Measurements from ENCODE around the gene TTLL9. TPM values are rescaled to one million over a fixed set of nuclear protein-coding genes. Genes with fewer than 3 reads are reported as not detected.

TTLL9 gene, protein sequence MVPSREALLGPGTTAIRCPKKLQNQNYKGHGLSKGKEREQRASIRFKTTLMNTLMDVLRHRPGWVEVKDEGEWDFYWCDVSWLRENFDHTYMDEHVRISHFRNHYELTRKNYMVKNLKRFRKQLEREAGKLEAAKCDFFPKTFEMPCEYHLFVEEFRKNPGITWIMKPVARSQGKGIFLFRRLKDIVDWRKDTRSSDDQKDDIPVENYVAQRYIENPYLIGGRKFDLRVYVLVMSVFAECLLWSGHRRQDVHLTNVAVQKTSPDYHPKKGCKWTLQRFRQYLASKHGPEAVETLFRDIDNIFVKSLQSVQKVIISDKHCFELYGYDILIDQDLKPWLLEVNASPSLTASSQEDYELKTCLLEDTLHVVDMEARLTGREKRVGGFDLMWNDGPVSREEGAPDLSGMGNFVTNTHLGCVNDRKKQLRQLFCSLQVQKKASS
- total RNA-seq (not detected), polyA plus RNA-seq (under 1 TPM in 1 of 2 donors, not detected in 1; 0.25 TPM)

DNA sequence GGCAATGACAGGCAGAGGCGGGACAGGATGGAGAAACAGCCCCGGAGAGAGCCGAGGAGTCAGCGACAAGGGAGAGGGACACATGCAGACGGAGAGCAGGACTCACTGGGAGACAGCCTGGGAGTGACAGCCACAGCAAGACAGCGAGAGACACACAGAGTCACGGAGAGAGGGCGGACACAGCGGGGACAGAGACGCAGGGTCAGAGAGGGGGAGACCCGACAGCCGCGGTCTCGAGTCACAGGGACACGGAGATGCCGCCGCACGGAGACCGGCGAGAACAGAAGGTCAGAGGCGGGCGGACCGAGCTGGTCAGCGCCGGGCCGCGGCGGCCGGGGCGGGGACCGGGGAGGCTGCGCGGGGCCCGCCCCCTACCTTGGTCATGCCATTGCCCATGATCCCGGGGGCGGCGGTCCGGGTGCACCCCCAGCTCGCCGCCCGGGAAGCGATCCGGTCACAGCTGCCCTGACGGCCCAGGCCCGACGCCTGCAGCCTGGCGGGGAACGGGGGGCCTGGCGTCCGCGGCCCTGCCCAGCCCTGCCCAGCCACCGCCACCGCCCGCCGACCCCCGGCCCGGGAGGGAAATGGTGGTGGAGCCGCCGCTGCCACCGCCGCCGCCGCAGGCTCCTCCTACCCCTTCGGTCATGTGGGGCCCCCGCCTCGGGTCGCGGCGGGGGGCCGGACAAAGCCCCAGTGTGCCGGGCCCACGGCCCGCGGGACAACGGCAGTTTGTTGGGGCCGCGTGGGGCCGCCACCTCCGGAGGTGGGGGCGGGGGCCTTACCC lies at the start of gene TTLL9, which contains the start of gene DUSP15:
Gene TTLL9 (plus strand): TSS at position 693 of the 784 bp plus-strand sequence. CDS start 493 bp downstream, outside the sequence.
Gene DUSP15 (minus strand): TSS at position 586 of the 784 bp plus-strand sequence. CDS start 190 bp downstream, at position 396.
- CTCF ChIA-PET (ENCODE audit: partially characterized antibody), result no interaction called here
- peaks cover 0 to 2% (median 0%) of the 10 kb centered on the region in 8 donors for H3K9me3 Mint-ChIP-seq
- H3K27me3 Mint-ChIP-seq, result peaks cover 32 to 34% of the 10 kb centered on the region in 2 donors
- H3K27ac ChIP-seq (ENCODE audit: low read depth, low read length), result no peak within 1 kb of the TSS
- peak within 1 kb of the TSS; percentile 87 to 98 (median 92) for H3K4me3 Mint-ChIP-seq
- H3K4me1 Mint-ChIP-seq, result peaks cover 7 to 15% (median 12%) of the 10 kb centered on the region in 4 donors
- peaks cover 0 to 4% of the 10 kb centered on the region in 2 donors for H3K36me3 Mint-ChIP-seq
- peak in 1 of 5 donors; percentile 15 for DNase-seq
- no peaks in the 10 kb centered on the region for H3K9me3 ChIP-seq (ENCODE audit: control insufficient read depth in 1 of 2, low read length in 2 of 2)
- H3K27ac Mint-ChIP-seq, result peak within 1 kb of the TSS in 2 of 7 donors; percentile 72 to 81
- POLR2A ChIA-PET (ENCODE audit: partially characterized antibody), result no interaction called here
- H3K36me3 ChIP-seq (ENCODE audit: insufficient read depth, low read length), result no peaks in the 10 kb centered on the region
- H3K4me3 ChIP-seq (ENCODE audit: low read length in 2 of 2), result peak within 1 kb of the TSS in 1 of 2 donors; percentile 45
- intact Hi-C loops (cut with micrococcal nuclease), result no loop called here
- peaks cover 15% of the 10 kb centered on the region for H3K4me1 ChIP-seq (ENCODE audit: insufficient read depth, low read length)
- peaks cover 34% of the 10 kb centered on the region for H3K27me3 ChIP-seq (ENCODE audit: insufficient read depth, low read length)

DNA sequence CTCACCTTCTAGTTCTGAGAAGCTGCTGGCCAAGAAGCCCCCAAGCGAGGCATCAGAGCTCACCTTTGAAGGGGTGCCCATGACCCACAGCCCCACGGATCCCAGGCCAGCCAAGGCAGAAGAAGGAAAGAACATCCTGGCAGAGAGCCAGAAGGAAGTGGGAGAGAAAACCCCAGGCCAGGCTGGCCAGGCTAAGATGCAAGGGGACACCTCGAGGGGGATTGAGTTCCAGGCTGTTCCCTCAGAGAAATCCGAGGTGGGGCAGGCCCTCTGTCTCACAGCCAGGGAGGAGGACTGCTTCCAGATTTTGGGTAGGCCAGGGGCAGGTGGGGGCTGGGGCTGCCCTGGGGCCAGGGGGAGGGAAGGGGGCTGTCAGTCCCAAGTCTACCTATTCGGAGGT lies 49.0 kb upstream of the TTLL9 start:
- ChIA-PET CTCF (ENCODE audit: partially characterized antibody) (interaction anchor here (0.6 to 5.3 kb wide), 6 partner anchors 14 to 269 kb away, joined by 3 to 47 read pairs (median 24); no protein-coding TSS in a partner anchor), POLR2A (ENCODE audit: partially characterized antibody) (no interaction called here)
- H3K27me3 ChIP-seq (ENCODE audit: insufficient read depth, low read length), result no peaks in the 10 kb centered on the region
- no peak overlapping the region for H3K4me3 Mint-ChIP-seq
- H3K4me1 Mint-ChIP-seq, result peaks cover 0 to 7% (median 6%) of the 10 kb centered on the region in 4 donors
- no peaks in the 10 kb centered on the region for H3K9me3 ChIP-seq (ENCODE audit: control insufficient read depth in 1 of 2, low read length in 2 of 2)
- H3K4me1 ChIP-seq (ENCODE audit: insufficient read depth, low read length), result no peaks in the 10 kb centered on the region
- H3K27ac Mint-ChIP-seq, result no peak overlapping the region
- H3K36me3 ChIP-seq (ENCODE audit: insufficient read depth, low read length), result no peaks in the 10 kb centered on the region
- H3K36me3 Mint-ChIP-seq, result no peaks in the 10 kb centered on the region
- H3K4me3 ChIP-seq (ENCODE audit: low read length in 2 of 2), result no peak overlapping the region
- no peak overlapping the region for H3K27ac ChIP-seq (ENCODE audit: low read depth, low read length)
- H3K9me3 Mint-ChIP-seq, result no peaks in the 10 kb centered on the region
- DNase-seq, result no peak
- intact Hi-C loops (cut with micrococcal nuclease), result loop anchor here (10.0 kb wide), 1 partner anchor 833 kb away; no protein-coding TSS in a partner anchor
- H3K27me3 Mint-ChIP-seq, result peaks cover 0 to 2% of the 10 kb centered on the region in 2 donors

DNA sequence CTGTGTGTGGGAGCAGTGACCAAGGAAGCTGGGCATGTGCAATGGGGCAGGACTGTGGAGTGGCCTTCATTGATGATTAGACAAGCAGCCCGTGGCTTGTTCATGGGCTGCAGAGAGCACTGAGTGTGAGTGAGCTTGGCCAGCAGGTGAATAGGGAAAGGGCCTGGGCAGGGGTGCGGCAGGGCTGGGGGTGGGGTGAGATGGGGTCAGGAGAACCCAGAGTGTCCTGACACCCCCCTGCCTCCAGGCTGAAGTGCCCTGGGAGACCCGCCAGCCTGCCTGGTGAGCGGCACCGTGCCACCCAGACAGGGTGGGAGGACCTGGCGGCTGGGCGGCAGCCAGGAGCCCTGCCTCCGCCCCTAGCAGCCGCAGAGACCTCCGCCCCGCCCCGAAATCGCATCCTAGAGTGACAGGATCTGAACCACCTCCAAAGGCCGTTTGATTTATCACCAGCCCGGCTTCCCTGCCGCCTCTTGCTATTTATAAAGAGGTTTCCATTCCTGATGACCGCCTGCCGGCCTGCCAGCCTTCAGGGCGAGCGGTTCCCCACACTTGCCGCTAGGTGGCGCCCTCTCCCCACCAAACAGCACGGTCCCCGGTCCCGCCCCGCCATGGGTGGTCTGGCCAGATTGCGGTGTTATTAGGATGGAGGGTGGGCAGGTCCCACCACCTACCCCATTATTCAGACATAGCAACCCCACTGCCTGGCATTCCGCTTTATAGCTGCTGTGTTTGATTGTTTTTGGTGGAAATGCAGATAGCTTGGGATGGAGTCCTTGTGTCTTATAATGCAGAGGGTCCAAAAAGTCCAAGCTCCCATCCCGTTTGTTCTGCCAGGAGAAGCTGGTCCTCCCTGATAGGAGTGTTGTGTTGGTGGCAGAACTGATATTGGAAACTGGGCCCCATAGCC lies 47.8 kb upstream of the TTLL9 start:
- H3K4me3 ChIP-seq (ENCODE audit: low read length in 2 of 2), result no peak overlapping the region
- POLR2A ChIA-PET (ENCODE audit: partially characterized antibody), result no interaction called here
- H3K36me3 ChIP-seq (ENCODE audit: insufficient read depth, low read length), result no peaks in the 10 kb centered on the region
- H3K9me3 Mint-ChIP-seq, result no peaks in the 10 kb centered on the region
- H3K36me3 Mint-ChIP-seq, result no peaks in the 10 kb centered on the region
- intact Hi-C loops (cut with micrococcal nuclease), result loop anchor here (1.0 to 10.0 kb wide), 5 partner anchors 24 to 956 kb away; no protein-coding TSS in a partner anchor
- CTCF ChIA-PET (ENCODE audit: partially characterized antibody), result interaction anchor here (0.6 to 5.3 kb wide), 22 partner anchors 9 to 956 kb away, joined by 3 to 47 read pairs (median 8); partner anchors contain the start of gene PDRG1
- no peak overlapping the region for H3K27ac ChIP-seq (ENCODE audit: low read depth, low read length)
- H3K27me3 Mint-ChIP-seq, result peaks cover 0 to 2% of the 10 kb centered on the region in 2 donors
- DNase-seq, result peak; percentile 59 to 74 (median 63)
- no peaks in the 10 kb centered on the region for H3K9me3 ChIP-seq (ENCODE audit: control insufficient read depth in 1 of 2, low read length in 2 of 2)
- peak overlapping the region in 4 of 8 donors; percentile 20 to 52 (median 44) for H3K4me3 Mint-ChIP-seq
- H3K27me3 ChIP-seq (ENCODE audit: insufficient read depth, low read length), result no peaks in the 10 kb centered on the region
- H3K27ac Mint-ChIP-seq, result peak overlapping the region in 1 of 7 donors; percentile 43
- no peaks in the 10 kb centered on the region for H3K4me1 ChIP-seq (ENCODE audit: insufficient read depth, low read length)
- peaks cover 0 to 7% (median 6%) of the 10 kb centered on the region in 4 donors for H3K4me1 Mint-ChIP-seq

DNA sequence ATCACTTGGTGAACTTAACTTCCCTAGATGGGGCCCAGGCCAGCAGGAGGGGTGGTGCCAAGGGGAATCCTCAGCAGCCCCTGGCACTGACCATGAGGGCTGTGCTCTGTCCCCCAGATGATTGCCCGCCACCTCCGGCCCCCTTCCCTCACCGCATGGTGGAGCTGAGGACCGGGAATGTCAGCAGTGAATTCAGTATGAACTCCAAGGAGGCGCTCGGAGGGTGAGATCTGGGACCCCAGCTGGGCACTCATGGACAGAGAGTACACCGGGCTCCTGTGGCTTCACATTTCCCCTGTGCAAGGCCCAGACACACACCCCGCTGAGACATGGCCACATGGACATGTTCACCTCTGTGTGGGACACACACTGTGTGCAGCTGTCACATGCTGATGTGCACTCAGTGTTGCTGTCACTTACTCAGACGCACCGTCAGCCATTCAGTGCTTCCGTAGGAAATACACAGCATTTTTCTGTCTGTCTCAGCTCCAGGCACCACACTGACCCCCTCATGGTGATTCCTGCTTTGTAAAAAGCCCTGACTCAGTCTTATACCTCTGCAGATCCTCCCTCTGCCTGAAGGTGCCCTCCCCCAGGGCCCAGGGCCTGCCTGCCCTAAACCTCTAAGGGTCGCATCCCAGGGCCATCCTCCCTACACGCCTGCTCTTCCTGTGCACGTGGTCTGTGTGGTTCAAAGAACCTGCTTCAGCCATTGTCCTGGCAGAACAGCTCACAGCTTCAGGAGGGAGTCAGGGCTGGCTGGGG lies 46.9 kb upstream of the TTLL9 start:
- no peaks in the 10 kb centered on the region for H3K27me3 ChIP-seq (ENCODE audit: insufficient read depth, low read length)
- no peak overlapping the region for H3K27ac Mint-ChIP-seq
- POLR2A ChIA-PET (ENCODE audit: partially characterized antibody), result no interaction called here
- H3K4me1 ChIP-seq (ENCODE audit: insufficient read depth, low read length), result no peaks in the 10 kb centered on the region
- no peak overlapping the region for H3K4me3 ChIP-seq (ENCODE audit: low read length in 2 of 2)
- no peaks in the 10 kb centered on the region for H3K36me3 ChIP-seq (ENCODE audit: insufficient read depth, low read length)
- CTCF ChIA-PET (ENCODE audit: partially characterized antibody), result interaction anchor here (0.6 to 5.3 kb wide), 22 partner anchors 10 to 955 kb away, joined by 3 to 47 read pairs (median 8); partner anchors contain the start of gene PDRG1
- DNase-seq, result no peak
- H3K9me3 ChIP-seq (ENCODE audit: control insufficient read depth in 1 of 2, low read length in 2 of 2), result no peaks in the 10 kb centered on the region
- peak overlapping the region in 1 of 8 donors; percentile 29 for H3K4me3 Mint-ChIP-seq
- H3K27ac ChIP-seq (ENCODE audit: low read depth, low read length), result no peak overlapping the region
- H3K27me3 Mint-ChIP-seq, result peaks cover 0 to 2% of the 10 kb centered on the region in 2 donors
- peaks cover 0 to 7% (median 6%) of the 10 kb centered on the region in 4 donors for H3K4me1 Mint-ChIP-seq
- H3K36me3 Mint-ChIP-seq, result no peaks in the 10 kb centered on the region
- H3K9me3 Mint-ChIP-seq, result no peaks in the 10 kb centered on the region
- intact Hi-C loops (cut with micrococcal nuclease), result loop anchor here (1.0 to 10.0 kb wide), 3 partner anchors 269 to 955 kb away; no protein-coding TSS in a partner anchor

DNA sequence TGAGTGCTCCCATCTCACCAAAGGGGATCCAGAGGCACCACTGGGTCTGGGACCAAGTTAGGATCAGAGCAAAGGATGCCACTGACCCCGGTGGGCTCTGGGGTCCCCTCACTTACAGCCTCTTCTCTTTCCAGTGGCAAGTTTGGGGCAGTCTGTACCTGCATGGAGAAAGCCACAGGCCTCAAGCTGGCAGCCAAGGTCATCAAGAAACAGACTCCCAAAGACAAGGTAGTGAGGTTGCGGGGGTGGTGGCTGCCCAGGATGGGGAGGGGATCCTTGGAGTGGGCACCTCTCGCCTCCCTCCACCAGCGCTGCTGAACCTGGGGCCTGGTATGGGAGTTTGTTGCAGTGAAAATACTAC lies 46.3 kb upstream of the TTLL9 start:
- H3K9me3 ChIP-seq (ENCODE audit: control insufficient read depth in 1 of 2, low read length in 2 of 2), result no peaks in the 10 kb centered on the region
- H3K9me3 Mint-ChIP-seq, result no peaks in the 10 kb centered on the region
- DNase-seq, result no peak
- H3K4me1 ChIP-seq (ENCODE audit: insufficient read depth, low read length), result no peaks in the 10 kb centered on the region
- no peak overlapping the region for H3K4me3 ChIP-seq (ENCODE audit: low read length in 2 of 2)
- no peak overlapping the region for H3K27ac ChIP-seq (ENCODE audit: low read depth, low read length)
- no peaks in the 10 kb centered on the region for H3K27me3 ChIP-seq (ENCODE audit: insufficient read depth, low read length)
- CTCF ChIA-PET (ENCODE audit: partially characterized antibody), result interaction anchor here (0.6 to 5.3 kb wide), 10 partner anchors 14 to 829 kb away, joined by 3 to 47 read pairs (median 12); no protein-coding TSS in a partner anchor
- H3K36me3 Mint-ChIP-seq, result no peaks in the 10 kb centered on the region
- H3K4me3 Mint-ChIP-seq, result no peak overlapping the region
- peaks cover 0 to 7% (median 6%) of the 10 kb centered on the region in 4 donors for H3K4me1 Mint-ChIP-seq
- POLR2A ChIA-PET (ENCODE audit: partially characterized antibody), result no interaction called here
- H3K27me3 Mint-ChIP-seq, result peaks cover 0 to 2% of the 10 kb centered on the region in 2 donors
- intact Hi-C loops (cut with micrococcal nuclease), result loop anchor here (10.0 kb wide), 1 partner anchor 831 kb away; no protein-coding TSS in a partner anchor
- no peaks in the 10 kb centered on the region for H3K36me3 ChIP-seq (ENCODE audit: insufficient read depth, low read length)
- H3K27ac Mint-ChIP-seq, result no peak overlapping the region
